ENCODE data around the gene CD38.
A peak's percentile ranks its signal among the peaks of the same experiment; 100 is the strongest.
"Not testable (repeated sequence)": the region's sequence is repeated elsewhere in the genome, so short reads cannot be mapped to it uniquely, and the experiment has no call there.

CD38 gene

GRCh38 chr4:15799141-15799540, 21.0 kb downstream of the CD38 start:
- DNase-seq (ENCODE audit: low spot score): no peak

- no peak for DNase-seq (ENCODE audit: low spot score)
Observed at GRCh38 chr4:15799701-15800100, 21.6 kb downstream of the CD38 start.

GRCh38 chr4:15802497-15802896, 24.4 kb downstream of the CD38 start:
- DNase-seq (ENCODE audit: low spot score): not testable (repeated sequence)

GRCh38 chr4:15805583-15806517, 27.7 kb downstream of the CD38 start:
- DNase-seq (ENCODE audit: low spot score): peak; percentile 26

- no peak for DNase-seq (ENCODE audit: low spot score)
Observed at GRCh38 chr4:15809058-15809457, 30.9 kb downstream of the CD38 start.

- no peak for DNase-seq (ENCODE audit: low spot score)
Observed at GRCh38 chr4:15809466-15809865, 31.3 kb downstream of the CD38 start.

GRCh38 chr4:15811703-15812337, 33.7 kb downstream of the CD38 start:
- no peak for DNase-seq (ENCODE audit: low spot score)

GRCh38 chr4:15832523-15833451, 54.7 kb downstream of the CD38 start:
- DNase-seq (ENCODE audit: low spot score): no peak

GRCh38 chr4:15833801-15834200, 55.7 kb downstream of the CD38 start:
- DNase-seq (ENCODE audit: low spot score): no peak

GRCh38 chr4:15836362-15836761, 58.2 kb downstream of the CD38 start:
- no peak for DNase-seq (ENCODE audit: low spot score)

GRCh38 chr4:15837591-15837990, 59.5 kb downstream of the CD38 start:
- no peak for DNase-seq (ENCODE audit: low spot score)

- not testable (repeated sequence) for DNase-seq (ENCODE audit: low spot score)
Observed at GRCh38 chr4:15841194-15841730, 63.1 kb downstream of the CD38 start.

- no peak for DNase-seq (ENCODE audit: low spot score)
Observed at GRCh38 chr4:15847746-15848145, 69.6 kb downstream of the CD38 start.

- DNase-seq (ENCODE audit: low spot score): no peak
Observed at GRCh38 chr4:15848191-15848842, 70.2 kb downstream of the CD38 start.

GRCh38 chr4:15851969-15852368, 73.8 kb downstream of the CD38 start:
- DNase-seq (ENCODE audit: low spot score): no peak

GRCh38 chr4:15852524-15852923, 74.4 kb downstream of the CD38 start:
- DNase-seq (ENCODE audit: low spot score): no peak

- DNase-seq (ENCODE audit: low spot score): no peak
Observed at GRCh38 chr4:15853345-15853744, 75.2 kb downstream of the CD38 start.

GRCh38 chr4:15855804-15856475, 77.8 kb downstream of the CD38 start:
- no peak for DNase-seq (ENCODE audit: low spot score)

GRCh38 chr4:15861198-15861597, 83.1 kb downstream of the CD38 start:
- not testable (repeated sequence) for DNase-seq (ENCODE audit: low spot score)

GRCh38 chr4:15864651-15865566, 86.8 kb downstream of the CD38 start:
- DNase-seq (ENCODE audit: low spot score): no peak

All from COLO829 (cell line).